ENCODE results near the gene ZNF311. TPM values are rescaled to one million over a fixed set of nuclear protein-coding genes. Genes with fewer than 3 reads are reported as not detected.

Gene ZNF311
- total RNA-seq, 4 donors from 2014 or later: 0.27 to 0.57 (median 0.35) TPM

DNA sequence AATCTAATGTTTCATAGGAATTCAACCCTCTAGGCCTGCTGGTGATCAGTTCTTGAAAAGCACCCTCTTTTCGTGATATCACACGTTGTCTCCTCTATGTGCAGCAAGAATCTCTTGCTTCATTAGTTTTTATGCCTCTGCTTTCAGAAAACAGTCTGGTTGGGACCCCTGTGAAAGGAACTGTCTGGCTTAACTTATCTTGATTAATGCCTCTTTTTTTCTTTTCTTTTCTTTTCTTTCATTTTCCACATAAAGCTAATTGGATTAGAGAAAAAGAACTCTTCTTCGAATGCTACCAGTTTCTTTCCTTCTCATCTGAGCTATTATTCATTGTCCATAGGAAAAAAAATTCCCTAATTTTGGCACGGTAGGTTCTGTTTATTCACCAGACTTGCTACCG, 21.3 kb downstream of the ZNF311 start:
- 57 to 76% methylated on average over 5 of the region's 5 CpGs for WGBS, 2 donors
- Histone ChIP-seq H3K9me3 (no peaks in the 10 kb centered on the region), H3K4me3 (no peak overlapping the region), H3K27me3 (peaks cover 0 to 12% (median 0%) of the 10 kb centered on the region in 4 donors), H3K27ac (peak overlapping the region in 1 of 4 donors; percentile 89), H3K36me3 (no peaks in the 10 kb centered on the region), H3K4me1 (peaks cover 7 to 57% (median 9%) of the 10 kb centered on the region in 3 donors)
- TF ChIP-seq POLR2A (IDR thresholded peaks at IDR 0.05): no peak
- TF ChIP-seq, protein P1, sequence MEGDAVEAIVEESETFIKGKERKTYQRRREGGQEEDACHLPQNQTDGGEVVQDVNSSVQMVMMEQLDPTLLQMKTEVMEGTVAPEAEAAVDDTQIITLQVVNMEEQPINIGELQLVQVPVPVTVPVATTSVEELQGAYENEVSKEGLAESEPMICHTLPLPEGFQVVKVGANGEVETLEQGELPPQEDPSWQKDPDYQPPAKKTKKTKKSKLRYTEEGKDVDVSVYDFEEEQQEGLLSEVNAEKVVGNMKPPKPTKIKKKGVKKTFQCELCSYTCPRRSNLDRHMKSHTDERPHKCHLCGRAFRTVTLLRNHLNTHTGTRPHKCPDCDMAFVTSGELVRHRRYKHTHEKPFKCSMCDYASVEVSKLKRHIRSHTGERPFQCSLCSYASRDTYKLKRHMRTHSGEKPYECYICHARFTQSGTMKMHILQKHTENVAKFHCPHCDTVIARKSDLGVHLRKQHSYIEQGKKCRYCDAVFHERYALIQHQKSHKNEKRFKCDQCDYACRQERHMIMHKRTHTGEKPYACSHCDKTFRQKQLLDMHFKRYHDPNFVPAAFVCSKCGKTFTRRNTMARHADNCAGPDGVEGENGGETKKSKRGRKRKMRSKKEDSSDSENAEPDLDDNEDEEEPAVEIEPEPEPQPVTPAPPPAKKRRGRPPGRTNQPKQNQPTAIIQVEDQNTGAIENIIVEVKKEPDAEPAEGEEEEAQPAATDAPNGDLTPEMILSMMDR (IDR thresholded peaks at IDR 0.05): no peak
- intact Hi-C loops (cut with DNase I): loop anchor here (5.0 kb wide), 1 partner anchor 42 kb away; no protein-coding TSS in a partner anchor
- no peak for DNase-seq

DNA sequence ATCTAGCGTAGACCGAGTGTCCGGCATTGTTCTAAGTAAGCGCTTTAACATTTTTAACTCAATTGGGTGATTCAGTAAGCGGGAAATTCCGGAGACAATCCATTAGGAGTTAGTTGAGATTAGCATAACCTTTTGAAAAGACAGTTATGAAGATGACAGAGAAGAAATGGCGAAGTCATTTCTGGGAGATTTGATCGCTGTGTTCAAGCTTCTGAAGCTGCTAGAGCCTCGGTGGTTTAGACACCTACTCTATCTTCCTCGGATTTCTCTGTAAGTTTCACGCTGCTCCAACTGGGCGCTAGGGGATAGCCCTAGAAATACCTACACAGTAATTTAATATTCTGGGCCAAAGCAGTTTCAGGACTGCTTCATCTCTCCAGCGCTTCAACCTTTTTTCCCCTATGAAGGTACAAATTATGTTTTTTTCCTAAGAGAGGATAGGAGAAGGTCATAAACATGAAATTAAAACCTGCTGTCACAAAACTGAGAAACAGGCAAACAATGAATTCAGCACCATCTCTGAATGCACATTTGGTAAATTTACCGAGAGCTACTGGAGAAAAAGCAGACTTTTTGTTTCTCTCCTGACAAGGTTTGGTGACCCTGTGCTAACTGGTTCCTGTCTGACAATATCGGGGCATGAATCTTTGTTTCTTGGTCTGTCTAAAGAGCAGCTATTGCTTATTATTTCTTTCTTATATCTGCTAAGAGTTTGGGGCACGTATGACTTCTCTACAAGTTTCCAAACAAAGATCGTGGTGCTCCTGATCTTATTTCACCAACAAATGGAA, 22.4 kb downstream of the ZNF311 start:
- Histone ChIP-seq H3K27me3 (peaks cover 0 to 8% (median 0%) of the 10 kb centered on the region in 4 donors), H3K36me3 (no peaks in the 10 kb centered on the region), H3K4me3 (peak overlapping the region; percentile 38 to 78 (median 68)), H3K4me1 (peaks cover 7 to 55% (median 9%) of the 10 kb centered on the region in 3 donors), H3K27ac (peak overlapping the region; percentile 53 to 87 (median 85)), H3K9me3 (no peaks in the 10 kb centered on the region)
- intact Hi-C loops (cut with DNase I): loop anchor here (5.0 kb wide), 1 partner anchor 40 kb away; no protein-coding TSS in a partner anchor
- no peak for DNase-seq
- TF ChIP-seq, protein P1 (IDR thresholded peaks at IDR 0.05): peak in 3 of 6 experiments; percentile 5 to 22 (median 15)
- no peak for TF ChIP-seq POLR2A (IDR thresholded peaks at IDR 0.05)
- WGBS, 2 donors: 10 to 17% methylated on average over 17 of the region's 17 CpGs

DNA sequence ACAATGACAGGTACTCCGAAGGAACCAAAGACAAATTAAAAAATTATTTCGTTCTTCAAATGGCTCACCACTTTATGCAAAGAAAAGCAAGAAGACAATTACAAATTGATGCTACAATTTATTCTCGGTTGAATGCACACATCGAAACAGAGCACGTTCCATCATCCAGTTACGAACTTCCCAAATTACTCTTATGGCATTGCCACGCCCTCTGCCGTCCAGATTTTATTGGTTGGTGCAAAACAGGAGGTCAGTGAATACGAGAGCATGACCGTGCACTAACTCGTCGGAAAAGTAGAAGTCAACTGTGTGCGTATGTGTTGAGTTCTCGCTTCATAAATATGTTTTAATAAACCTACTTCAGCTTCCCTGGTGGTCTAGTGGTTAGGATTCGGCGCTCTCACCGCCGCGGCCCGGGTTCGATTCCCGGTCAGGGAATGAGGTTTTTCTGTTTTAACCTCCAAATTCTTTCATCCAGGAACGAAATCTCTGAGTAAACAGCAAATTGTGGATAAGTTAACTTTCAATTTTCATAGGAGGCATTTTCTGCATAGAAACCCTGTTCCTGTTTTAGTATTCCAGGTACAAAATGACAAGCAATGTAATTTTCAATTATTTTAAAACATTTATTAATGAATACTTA, 23.2 kb downstream of the ZNF311 start:
- H3K4me1 ChIP-seq: peaks cover 7 to 60% (median 9%) of the 10 kb centered on the region in 3 donors
- no peaks in the 10 kb centered on the region for H3K36me3 ChIP-seq
- WGBS, 2 donors: 0 to 1% methylated on average over 23 of the region's 23 CpGs
- no peaks in the 10 kb centered on the region for H3K9me3 ChIP-seq
- H3K4me3 ChIP-seq: peak overlapping the region; percentile 38 to 78 (median 68)
- intact Hi-C loops (cut with DNase I): loop anchor here (5.0 kb wide), 1 partner anchor 40 kb away; no protein-coding TSS in a partner anchor
- TF ChIP-seq POLR2A (IDR thresholded peaks at IDR 0.05): no peak
- TF ChIP-seq, protein P1 (IDR thresholded peaks at IDR 0.05): peak in 3 of 6 experiments; percentile 17 to 19 (median 19)
- H3K27me3 ChIP-seq: peaks cover 0 to 14% (median 0%) of the 10 kb centered on the region in 4 donors
- H3K27ac ChIP-seq: peak overlapping the region; percentile 53 to 87 (median 85)
- DNase-seq: no peak

DNA sequence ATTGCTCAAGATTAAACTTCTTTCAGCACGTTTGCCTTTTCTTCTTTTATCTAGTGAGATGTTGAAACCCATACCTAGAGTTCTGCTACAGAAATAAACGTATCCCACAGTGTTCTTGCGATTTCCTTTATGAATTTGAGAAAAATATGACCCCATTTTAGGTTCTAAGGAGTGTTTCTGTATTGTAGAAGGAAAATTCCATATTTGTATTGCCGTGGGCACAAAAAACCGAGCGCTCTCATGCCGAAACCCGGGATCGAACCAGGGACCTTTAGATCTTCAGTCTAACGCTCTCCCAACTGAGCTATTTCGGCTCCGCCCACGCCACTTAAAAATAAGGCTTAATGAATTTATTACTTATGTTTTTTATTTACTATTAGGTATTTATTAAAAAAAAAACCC, 23.7 kb downstream of the ZNF311 start:
- intact Hi-C loops (cut with DNase I): loop anchor here (5.0 kb wide), 1 partner anchor 39 kb away; no protein-coding TSS in a partner anchor
- Histone ChIP-seq H3K27me3 (peaks cover 0 to 17% (median 0%) of the 10 kb centered on the region in 4 donors), H3K27ac (peak overlapping the region; percentile 53 to 87 (median 85)), H3K36me3 (no peaks in the 10 kb centered on the region), H3K9me3 (no peaks in the 10 kb centered on the region), H3K4me3 (peak overlapping the region; percentile 38 to 78 (median 68)), H3K4me1 (peaks cover 7 to 60% (median 9%) of the 10 kb centered on the region in 3 donors)
- WGBS, 2 donors: 0 to 1% methylated on average over 13 of the region's 13 CpGs
- no peak for DNase-seq
- TF ChIP-seq, protein P1 (IDR thresholded peaks at IDR 0.05): no peak
- TF ChIP-seq POLR2A (IDR thresholded peaks at IDR 0.05): no peak
